Neural progenitor cell (in vitro differentiated cells): ENCODE measurements around the gene TPP2. TPM values are rescaled to one million over a fixed set of nuclear protein-coding genes. Genes with fewer than 3 reads are reported as not detected.

ENCODE experiments used
- DNase-seq: peaks from one replicate; pipeline ENCODE4 v3.0.0-alpha.2; 2016; ENCODE audit warnings: low spot score
- H2AFZ ChIP-seq: fragments of 200-600 bp; sonication (generic); replicated peaks from 2 replicates; pipeline ENCODE4 v1.6.1; 2016; ENCODE audit warnings: antibody characterized with exemption
- H3F3A ChIP-seq: fragments of 200-600 bp; sonication (generic); 2 replicates; pipeline ENCODE4 v1.6.1; 2016; ENCODE audit warnings: antibody characterized with exemption, low read depth
- H3K27ac ChIP-seq: fragments of 200-600 bp; sonication (generic); 2 replicates; pipeline ENCODE4 v1.5.1; 2016; ENCODE audit warnings: mild to moderate bottlenecking
- H3K27me3 ChIP-seq: fragments of 200-600 bp; sonication (generic); 2 replicates; pipeline ENCODE4 v1.6.1; 2016; ENCODE audit warnings: mild to moderate bottlenecking, moderate library complexity
- H3K36me3 ChIP-seq: fragments of 200-600 bp; sonication (generic); 2 replicates; pipeline ENCODE4 v1.5.1; 2016
- H3K4me1 ChIP-seq: fragments of 200-600 bp; sonication (generic); 2 replicates; pipeline ENCODE4 v1.6.1; 2016; ENCODE audit warnings: mixed run types
- H3K4me2 ChIP-seq: fragments of 200-600 bp; sonication (generic); 2 replicates; pipeline ENCODE4 v1.6.1; 2016
- H3K4me3 ChIP-seq: fragments of 200-600 bp; sonication (generic); 2 replicates; pipeline ENCODE4 v1.5.1; 2016
- H3K79me2 ChIP-seq: fragments of 200-600 bp; sonication (generic); 2 replicates; pipeline ENCODE4 v1.6.1; 2016; ENCODE audit warnings: low read depth
- H3K9ac ChIP-seq: fragments of 200-600 bp; sonication (generic); 2 replicates; pipeline ENCODE4 v1.6.1; 2016
- H3K9me3 ChIP-seq: fragments of 200-600 bp; sonication (generic); 2 replicates; pipeline ENCODE4 v1.5.1; 2016; ENCODE audit warnings: low read depth
- H4K20me1 ChIP-seq: fragments of 200-600 bp; sonication (generic); 2 replicates; pipeline ENCODE4 v1.6.1; 2016; ENCODE audit warnings: low read depth
- H3K27ac Mint-ChIP-seq: 3 replicates; pipeline ENCODE4 v1.8.0; 2021; ENCODE audit warnings: mixed read lengths
- H3K27me3 Mint-ChIP-seq: 2 replicates; pipeline ENCODE4 v1.8.0; 2022; ENCODE audit warnings: low read depth, mild to moderate bottlenecking, inconsistent platforms, moderate library complexity, mixed read lengths; ENCODE audit not compliant: insufficient read depth
- H3K36me3 Mint-ChIP-seq: 3 replicates; pipeline ENCODE4 v1.8.0; 2021; ENCODE audit warnings: mixed read lengths
- H3K4me1 Mint-ChIP-seq: 3 replicates; pipeline ENCODE4 v1.8.0; 2021; ENCODE audit warnings: mixed read lengths
- H3K4me3 Mint-ChIP-seq: 3 replicates; pipeline ENCODE4 v1.8.0; 2021; ENCODE audit warnings: mild to moderate bottlenecking, moderate library complexity, mixed read lengths
- H3K9me3 Mint-ChIP-seq: 3 replicates; pipeline ENCODE4 v1.8.0; 2020; ENCODE audit warnings: mixed read lengths
- EZH2 ChIP-seq: fragments of 200-600 bp; sonication (generic); IDR thresholded peaks from 2 replicates; pipeline ENCODE4 v1.6.1; 2017; ENCODE audit warnings: antibody characterized with exemption, mild to moderate bottlenecking, moderate library complexity
- EZH2phosphoT487 ChIP-seq: fragments of 200-600 bp; sonication (generic); IDR thresholded peaks from 2 replicates; pipeline ENCODE4 v1.6.1; 2017; ENCODE audit warnings: antibody characterized with exemption
- total RNA-seq: library from RNA; depleted of rRNA; stranded (reverse); fragments of >200 nt; gene quantifications from 2 replicates; pipeline ENCODE4 v1.2.3, GENCODE V29; 2015; ENCODE audit warnings: low replicate concordance
- TF ChIP-seq, protein P1 (sequence below): fragments of 200-600 bp; sonication (generic); IDR thresholded peaks from 2 replicates; pipeline ENCODE4 v1.5.1; 2017; ENCODE audit warnings: antibody characterized with exemption, mild to moderate bottlenecking

Gene TPP2
- total RNA-seq, 1 donor from 2014 or later, result 137 TPM

- no peaks in the 10 kb centered on the region for H3K4me1 Mint-ChIP-seq
- no peaks in the 10 kb centered on the region for H4K20me1 ChIP-seq
- no peak overlapping the region for H3K4me2 ChIP-seq
- peaks cover 27% of the 10 kb centered on the region for H3K9me3 Mint-ChIP-seq
- H3K79me2 ChIP-seq, result no peaks in the 10 kb centered on the region
- H3K9ac ChIP-seq, result no peak overlapping the region
- H3K4me3 Mint-ChIP-seq, result no peak overlapping the region
- no peaks in the 10 kb centered on the region for H3F3A ChIP-seq
- H3K27ac ChIP-seq, result no peak overlapping the region
- H3K4me1 ChIP-seq, result no peaks in the 10 kb centered on the region
- H3K36me3 Mint-ChIP-seq, result peaks cover 68% of the 10 kb centered on the region
- H2AFZ ChIP-seq, result no peak overlapping the region
- TF ChIP-seq, protein P1, sequence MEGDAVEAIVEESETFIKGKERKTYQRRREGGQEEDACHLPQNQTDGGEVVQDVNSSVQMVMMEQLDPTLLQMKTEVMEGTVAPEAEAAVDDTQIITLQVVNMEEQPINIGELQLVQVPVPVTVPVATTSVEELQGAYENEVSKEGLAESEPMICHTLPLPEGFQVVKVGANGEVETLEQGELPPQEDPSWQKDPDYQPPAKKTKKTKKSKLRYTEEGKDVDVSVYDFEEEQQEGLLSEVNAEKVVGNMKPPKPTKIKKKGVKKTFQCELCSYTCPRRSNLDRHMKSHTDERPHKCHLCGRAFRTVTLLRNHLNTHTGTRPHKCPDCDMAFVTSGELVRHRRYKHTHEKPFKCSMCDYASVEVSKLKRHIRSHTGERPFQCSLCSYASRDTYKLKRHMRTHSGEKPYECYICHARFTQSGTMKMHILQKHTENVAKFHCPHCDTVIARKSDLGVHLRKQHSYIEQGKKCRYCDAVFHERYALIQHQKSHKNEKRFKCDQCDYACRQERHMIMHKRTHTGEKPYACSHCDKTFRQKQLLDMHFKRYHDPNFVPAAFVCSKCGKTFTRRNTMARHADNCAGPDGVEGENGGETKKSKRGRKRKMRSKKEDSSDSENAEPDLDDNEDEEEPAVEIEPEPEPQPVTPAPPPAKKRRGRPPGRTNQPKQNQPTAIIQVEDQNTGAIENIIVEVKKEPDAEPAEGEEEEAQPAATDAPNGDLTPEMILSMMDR, result no peak
- TF ChIP-seq EZH2phosphoT487, result no peak
- no peak for TF ChIP-seq EZH2
- no peak overlapping the region for H3K4me3 ChIP-seq
- H3K9me3 ChIP-seq, result no peaks in the 10 kb centered on the region
- H3K36me3 ChIP-seq, result peaks cover 51% of the 10 kb centered on the region
- no peaks in the 10 kb centered on the region for H3K27me3 Mint-ChIP-seq
- DNase-seq, result no peak
- no peak overlapping the region for H3K27ac Mint-ChIP-seq
- no peaks in the 10 kb centered on the region for H3K27me3 ChIP-seq
Observed at GRCh38 chr13:102667023-102667422, 70.2 kb downstream of the TPP2 start.

DNA sequence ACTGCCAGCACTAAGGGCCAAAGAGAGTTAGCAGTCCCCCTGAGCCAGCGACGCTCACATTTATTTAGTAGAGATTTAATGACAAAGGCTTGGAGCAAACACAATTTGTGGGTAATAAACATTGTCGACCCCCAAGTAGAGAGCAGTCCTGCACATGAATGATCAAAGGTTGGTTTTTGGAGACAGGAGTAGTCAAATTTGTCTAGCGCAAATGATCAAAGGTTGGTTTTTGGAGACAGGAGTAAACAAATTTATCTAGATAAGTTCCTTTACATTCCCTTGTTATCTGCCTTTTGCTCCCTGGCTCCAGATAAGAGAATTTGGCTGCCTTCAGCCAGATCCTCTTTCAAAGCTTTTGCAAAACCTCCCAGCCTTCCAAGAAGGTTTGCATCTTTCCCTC, 71.1 kb downstream of the TPP2 start:
- Mint-ChIP-seq H3K4me3 (no peak overlapping the region), H3K27ac (no peak overlapping the region), H3K4me1 (no peaks in the 10 kb centered on the region), H3K27me3 (no peaks in the 10 kb centered on the region), H3K36me3 (peaks cover 66% of the 10 kb centered on the region), H3K9me3 (peaks cover 27% of the 10 kb centered on the region)
- Histone ChIP-seq H3K9ac (no peak overlapping the region), H3K27ac (no peak overlapping the region), H4K20me1 (no peaks in the 10 kb centered on the region), H3F3A (no peaks in the 10 kb centered on the region), H3K36me3 (peaks cover 51% of the 10 kb centered on the region), H3K4me2 (no peak overlapping the region), H3K9me3 (no peaks in the 10 kb centered on the region), H3K4me1 (no peaks in the 10 kb centered on the region), H3K79me2 (no peaks in the 10 kb centered on the region), H2AFZ (no peak overlapping the region), H3K27me3 (no peaks in the 10 kb centered on the region), H3K4me3 (no peak overlapping the region)
- TF ChIP-seq EZH2, result no peak
- TF ChIP-seq EZH2phosphoT487, result no peak
- TF ChIP-seq, protein P1, result no peak
- no peak for DNase-seq

DNA sequence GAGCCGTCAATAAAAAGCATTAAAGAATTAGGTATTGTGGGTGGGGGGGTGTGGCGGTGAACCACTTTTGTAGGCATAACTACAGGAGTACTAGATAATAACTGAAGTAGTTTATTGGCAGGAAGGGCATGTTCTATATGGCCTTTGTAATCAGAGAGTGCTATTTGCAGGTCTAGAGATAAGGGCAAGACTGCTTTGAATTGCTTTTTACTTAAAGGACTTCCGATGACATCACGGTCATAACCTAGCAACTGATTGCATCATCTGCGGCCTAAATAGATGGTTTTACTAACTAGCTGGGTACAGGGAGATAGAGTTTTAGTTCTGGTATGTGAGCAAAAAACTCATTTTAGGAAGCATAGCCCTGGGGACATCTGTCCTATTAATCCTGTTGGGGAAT, 73.3 kb downstream of the TPP2 start:
- Histone ChIP-seq H3K36me3 (peaks cover 37% of the 10 kb centered on the region), H4K20me1 (no peaks in the 10 kb centered on the region), H3K79me2 (no peaks in the 10 kb centered on the region), H3K27me3 (no peaks in the 10 kb centered on the region), H3K4me2 (no peak overlapping the region), H3K27ac (no peak overlapping the region), H3K4me3 (no peak overlapping the region), H2AFZ (no peak overlapping the region), H3K9ac (no peak overlapping the region), H3F3A (no peaks in the 10 kb centered on the region), H3K4me1 (no peaks in the 10 kb centered on the region), H3K9me3 (no peaks in the 10 kb centered on the region)
- H3K4me1 Mint-ChIP-seq, result no peaks in the 10 kb centered on the region
- DNase-seq, result no peak
- no peak overlapping the region for H3K4me3 Mint-ChIP-seq
- H3K9me3 Mint-ChIP-seq, result peaks cover 27% of the 10 kb centered on the region
- TF ChIP-seq EZH2, result no peak
- TF ChIP-seq, protein P1, result no peak
- no peak for TF ChIP-seq EZH2phosphoT487
- H3K27ac Mint-ChIP-seq, result no peak overlapping the region
- H3K27me3 Mint-ChIP-seq, result no peaks in the 10 kb centered on the region
- H3K36me3 Mint-ChIP-seq, result peaks cover 58% of the 10 kb centered on the region
